Activated CD4-positive, alpha-beta T cell treated with anti-CD3 and anti-CD28 coated beads, Interleukin-2, amount 10 ng/mL, durations not matched to agents 24 days and 14 days (primary cell): Measurements from ENCODE around the gene ARRDC3. TPM values are rescaled to one million over a fixed set of nuclear protein-coding genes. Genes with fewer than 3 reads are reported as not detected.
"Not testable (repeated sequence)": the region's sequence is repeated elsewhere in the genome, so short reads cannot be mapped to it uniquely, and the experiment has no call there.

ENCODE experiments used
- DNase-seq: peaks from one replicate; pipeline ENCODE4 v3.0.0; 2022
- H3K27ac Mint-ChIP-seq: one replicate; pipeline ENCODE4 v1.8.0; 2022; ENCODE audit warnings: mild to moderate bottlenecking, mixed read lengths
- H3K27me3 Mint-ChIP-seq: one replicate; pipeline ENCODE4 v1.8.0; 2022; ENCODE audit warnings: mixed read lengths
- H3K36me3 Mint-ChIP-seq: one replicate; pipeline ENCODE4 v1.8.0; 2022; ENCODE audit warnings: low read depth, mild to moderate bottlenecking, mixed read lengths
- H3K4me1 Mint-ChIP-seq: one replicate; pipeline ENCODE4 v1.8.0; 2021; ENCODE audit warnings: mixed read lengths
- H3K4me3 Mint-ChIP-seq: one replicate; pipeline ENCODE4 v1.8.0; 2022; ENCODE audit warnings: mild to moderate bottlenecking, moderate library complexity, mixed read lengths
- H3K9me3 Mint-ChIP-seq: one replicate; pipeline ENCODE4 v1.8.0; 2021; ENCODE audit warnings: mixed read lengths
- intact Hi-C: fragments of 100-400 bp; cut with micrococcal nuclease; formaldehyde crosslinking; loops from one replicate; pipeline ENCODE4 v1.15.1; 2023
- total RNA-seq: library from RNA; stranded (reverse); gene quantifications from 2 replicates; pipeline ENCODE4 v1.2.3, GENCODE V29; 2022

ARRDC3 gene
- total RNA-seq, 1 donor from 2014 or later = 12.4 TPM

DNA sequence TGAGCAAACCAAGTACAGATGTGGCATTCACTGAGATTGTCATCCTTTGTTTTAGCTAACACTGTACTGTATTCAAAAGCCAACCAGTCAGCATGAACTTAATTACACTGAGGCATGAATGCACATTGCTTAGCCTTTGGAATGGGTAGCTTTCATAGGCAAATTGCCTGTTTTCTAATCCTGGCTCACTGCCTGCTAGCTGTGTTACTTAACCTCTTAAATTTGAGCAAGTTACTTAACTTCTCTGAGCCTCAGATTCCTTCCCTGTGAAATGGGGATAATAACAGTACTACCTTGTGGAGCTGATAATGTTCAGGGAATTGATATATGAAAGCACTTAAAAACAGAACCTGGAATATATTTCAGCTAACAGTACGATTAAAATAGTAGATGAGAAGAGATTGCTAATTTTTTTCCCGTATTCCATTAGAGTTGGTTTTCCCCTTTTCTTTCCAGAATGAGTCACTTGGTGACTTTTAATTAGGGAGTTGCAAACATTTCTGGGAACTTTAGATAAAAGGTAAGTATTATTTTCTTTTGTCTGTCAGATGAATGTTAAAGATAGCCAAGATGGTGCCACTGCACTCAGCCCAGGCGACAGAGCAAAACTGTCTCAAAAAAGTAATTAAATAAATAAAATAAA lies 43.9 kb downstream of the ARRDC3 start:
- Mint-ChIP-seq H3K36me3 (no peaks in the 10 kb centered on the region), H3K27me3 (peaks cover 5% of the 10 kb centered on the region), H3K4me3 (no peak overlapping the region)

DNA sequence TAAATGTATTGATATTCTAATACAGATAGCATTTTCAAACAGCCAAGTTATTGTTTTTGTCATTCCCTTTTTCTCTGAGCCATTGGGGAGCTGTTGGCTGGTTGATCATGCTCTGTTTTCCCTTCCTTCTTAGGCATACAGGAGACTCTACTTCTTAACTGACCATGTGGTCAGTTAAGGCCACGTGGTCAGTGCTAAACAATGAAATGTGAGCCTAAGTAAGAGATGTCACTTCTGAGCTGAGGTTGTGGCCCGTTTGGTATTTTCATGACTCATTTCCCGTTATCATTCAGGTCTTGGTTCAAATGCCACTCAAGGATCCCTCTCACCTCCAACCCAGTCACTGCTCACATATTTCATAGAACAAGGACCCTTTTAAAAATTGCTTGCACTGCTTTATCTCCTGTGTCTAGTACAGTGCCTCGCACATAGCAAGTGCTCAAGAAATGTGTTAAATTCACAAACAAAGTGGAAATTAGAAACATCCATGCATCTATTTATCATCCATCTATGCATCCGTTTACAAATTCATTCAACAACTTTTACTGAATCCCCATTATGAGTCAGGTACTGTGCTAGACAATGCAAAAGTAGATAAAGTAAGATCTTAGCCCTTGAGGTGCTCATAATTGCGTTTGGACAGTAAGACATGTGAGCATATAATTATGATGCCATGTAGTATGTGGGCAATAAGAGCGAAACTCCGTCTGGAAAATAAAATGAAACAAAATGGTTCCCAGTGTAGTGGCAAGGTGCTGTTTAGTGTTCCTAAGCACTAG lies 50.7 kb downstream of the ARRDC3 start:
- peak; percentile 60 for DNase-seq
- peaks cover 4% of the 10 kb centered on the region for H3K27me3 Mint-ChIP-seq
- H3K36me3 Mint-ChIP-seq = no peaks in the 10 kb centered on the region
- peak overlapping the region; percentile 54 for H3K27ac Mint-ChIP-seq
- H3K9me3 Mint-ChIP-seq = no peaks in the 10 kb centered on the region
- peak overlapping the region; percentile 9 for H3K4me3 Mint-ChIP-seq
- H3K4me1 Mint-ChIP-seq = peaks cover 23% of the 10 kb centered on the region
- intact Hi-C loops = no loop called here

More for the DNA sequence above, 43.9 kb downstream of the ARRDC3 start:
- Mint-ChIP-seq H3K4me1 (peaks cover 2% of the 10 kb centered on the region), H3K27ac (no peak overlapping the region), H3K9me3 (no peaks in the 10 kb centered on the region)
- DNase-seq = no peak
- intact Hi-C loops = no loop called here

DNA sequence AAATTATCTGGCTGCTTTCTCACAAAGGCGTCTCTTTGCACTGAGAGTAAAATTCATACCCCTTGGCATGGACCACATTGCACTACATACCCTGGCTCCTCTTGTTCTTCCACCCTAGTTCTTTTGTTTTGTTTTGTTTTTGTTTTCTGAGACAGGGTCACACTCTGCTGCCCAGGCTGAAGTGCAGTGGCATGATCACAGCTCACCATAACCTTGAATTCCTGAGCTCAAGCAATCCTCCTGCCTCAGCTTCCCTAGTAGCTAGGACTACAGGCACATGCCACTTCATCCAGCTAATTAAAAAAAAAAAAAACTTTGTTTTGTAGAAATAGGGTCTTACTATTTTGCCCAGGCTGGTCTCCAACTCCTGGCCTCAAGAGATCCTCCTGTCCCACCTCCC lies 51.4 kb downstream of the ARRDC3 start:
- DNase-seq = no peak
- Mint-ChIP-seq H3K9me3 (no peaks in the 10 kb centered on the region), H3K4me3 (no peak overlapping the region), H3K27me3 (peaks cover 8% of the 10 kb centered on the region), H3K4me1 (peaks cover 23% of the 10 kb centered on the region), H3K36me3 (no peaks in the 10 kb centered on the region), H3K27ac (no peak overlapping the region)
- intact Hi-C loops = no loop called here

DNA sequence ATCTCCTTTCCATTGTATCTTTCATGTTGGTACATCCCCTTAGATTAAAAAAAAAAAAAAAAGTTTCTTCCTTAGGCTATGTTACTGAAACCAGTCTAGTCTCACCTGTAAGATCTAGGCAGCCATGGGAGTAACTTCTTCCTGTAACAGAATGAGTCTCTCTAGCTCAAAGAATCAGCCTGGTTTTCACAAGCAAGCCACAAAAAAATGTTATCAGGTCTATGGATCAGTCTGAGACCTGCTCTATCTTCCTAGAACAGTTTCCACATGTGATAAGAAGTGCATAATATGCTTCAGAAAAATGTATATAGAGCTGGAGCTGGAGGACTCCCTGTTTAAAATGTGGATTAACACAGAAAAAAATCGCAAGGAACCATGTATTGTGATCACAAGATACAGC lies 53.8 kb downstream of the ARRDC3 start:
- H3K4me3 Mint-ChIP-seq = no peak overlapping the region
- H3K36me3 Mint-ChIP-seq = no peaks in the 10 kb centered on the region
- no peak overlapping the region for H3K27ac Mint-ChIP-seq
- H3K4me1 Mint-ChIP-seq = peaks cover 23% of the 10 kb centered on the region
- DNase-seq = peak; percentile 64
- intact Hi-C loops = loop anchor here (1.0 kb wide), 1 partner anchor 15 kb away; no protein-coding TSS in a partner anchor
- H3K27me3 Mint-ChIP-seq = peaks cover 12% of the 10 kb centered on the region
- no peaks in the 10 kb centered on the region for H3K9me3 Mint-ChIP-seq

DNA sequence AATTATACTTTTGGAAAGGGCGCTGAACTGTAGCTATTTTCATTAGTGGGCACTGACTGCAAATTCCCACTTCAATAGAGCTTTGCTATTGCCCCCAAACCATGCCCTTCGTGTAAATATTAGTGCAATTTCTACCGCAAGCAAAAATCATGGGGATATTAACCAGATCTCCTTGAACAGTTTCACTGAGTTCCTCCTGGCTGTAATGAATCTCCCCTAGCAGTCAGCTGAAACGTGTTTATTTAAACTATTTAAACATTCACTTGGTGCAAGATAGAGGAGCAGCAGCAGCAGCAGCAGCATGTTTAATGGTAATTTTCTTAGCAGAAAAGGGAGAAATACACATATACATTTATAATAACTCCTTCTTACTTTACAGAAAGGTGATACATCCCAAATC lies 54.4 kb downstream of the ARRDC3 start:
- Mint-ChIP-seq H3K9me3 (no peaks in the 10 kb centered on the region), H3K4me3 (no peak overlapping the region), H3K36me3 (no peaks in the 10 kb centered on the region), H3K27me3 (peaks cover 12% of the 10 kb centered on the region), H3K27ac (no peak overlapping the region), H3K4me1 (peaks cover 23% of the 10 kb centered on the region)
- no peak for DNase-seq
- intact Hi-C loops = loop anchor here (1.0 kb wide), 1 partner anchor 14 kb away; no protein-coding TSS in a partner anchor

DNA sequence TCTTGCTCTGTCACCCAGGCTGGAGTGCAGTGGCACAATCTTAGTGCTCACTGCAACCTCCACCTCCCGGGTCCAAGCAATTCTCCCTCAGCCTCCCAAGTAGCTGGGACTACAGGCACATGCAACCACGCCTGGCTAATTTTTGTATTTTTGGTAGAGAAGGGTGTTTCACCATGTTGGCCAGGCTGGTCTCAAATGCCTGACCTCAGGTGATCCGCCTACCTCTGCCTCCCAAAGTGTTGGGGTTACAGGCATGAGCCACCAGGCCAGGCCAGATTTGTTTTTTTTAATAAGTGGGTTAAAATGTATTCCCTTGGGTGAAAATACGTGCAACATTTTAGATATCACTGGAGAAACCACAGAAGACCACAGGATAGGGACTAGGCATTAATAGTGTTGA lies 60.1 kb downstream of the ARRDC3 start:
- H3K4me3 Mint-ChIP-seq, H3K27ac Mint-ChIP-seq, H3K36me3 Mint-ChIP-seq, DNase-seq, H3K9me3 Mint-ChIP-seq, H3K27me3 Mint-ChIP-seq, intact Hi-C loops, H3K4me1 Mint-ChIP-seq: not testable (repeated sequence)

DNA sequence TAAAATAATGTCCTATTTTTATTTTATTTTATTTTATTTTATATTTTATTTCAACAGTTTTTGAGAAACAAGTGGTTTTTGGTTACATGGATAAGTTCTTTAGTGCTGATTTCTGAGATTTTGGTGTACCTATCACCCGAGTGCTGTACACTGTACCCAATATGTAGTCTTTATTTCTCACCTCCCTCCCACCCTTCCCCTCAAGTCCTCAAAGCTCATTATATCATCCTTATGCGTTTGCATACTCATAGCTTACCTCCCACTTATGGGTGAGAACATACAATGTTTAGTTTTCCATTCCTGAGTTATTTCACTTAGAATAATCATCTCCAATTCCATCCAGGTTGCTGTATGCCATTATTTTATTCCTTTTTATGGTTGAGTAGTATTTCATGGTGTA lies 63.5 kb downstream of the ARRDC3 start:
- no peaks in the 10 kb centered on the region for H3K27me3 Mint-ChIP-seq
- no peak for DNase-seq
- H3K27ac Mint-ChIP-seq = no peak overlapping the region

DNA sequence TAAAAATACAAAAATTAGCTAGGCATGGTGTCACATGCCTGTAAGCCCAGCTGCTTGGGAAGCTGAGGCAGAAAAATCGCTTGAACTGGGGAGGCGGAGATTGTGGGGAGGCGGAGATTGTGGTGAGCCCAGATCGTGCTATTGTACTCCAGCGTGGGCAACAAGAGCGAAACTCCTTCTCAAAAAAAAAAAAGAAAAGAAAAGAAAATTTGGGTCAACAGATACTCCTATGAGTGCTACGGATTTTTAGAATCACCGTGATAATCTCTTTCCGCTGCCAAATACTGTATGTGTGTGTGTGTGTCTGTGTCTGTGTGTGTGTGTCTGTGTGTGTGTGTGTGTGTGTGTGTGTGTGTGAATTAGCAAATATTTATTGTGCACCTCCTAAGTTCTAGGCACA lies 64.4 kb downstream of the ARRDC3 start:
- peaks cover 5% of the 10 kb centered on the region for H3K9me3 Mint-ChIP-seq
- peaks cover 20% of the 10 kb centered on the region for H3K4me1 Mint-ChIP-seq
- H3K36me3 Mint-ChIP-seq = no peaks in the 10 kb centered on the region
- intact Hi-C loops = loop anchor here (10.0 kb wide), 1 partner anchor 214 kb away; no protein-coding TSS in a partner anchor
- no peaks in the 10 kb centered on the region for H3K27me3 Mint-ChIP-seq
- H3K4me3 Mint-ChIP-seq = no peak overlapping the region
- peak overlapping the region; percentile 45 for H3K27ac Mint-ChIP-seq
- DNase-seq = peak; percentile 62

More for the DNA sequence above, 63.5 kb downstream of the ARRDC3 start:
- no peak overlapping the region for H3K4me3 Mint-ChIP-seq
- no peaks in the 10 kb centered on the region for H3K36me3 Mint-ChIP-seq
- intact Hi-C loops = loop anchor here (10.0 kb wide), 1 partner anchor 215 kb away; no protein-coding TSS in a partner anchor
- H3K9me3 Mint-ChIP-seq = peaks cover 5% of the 10 kb centered on the region
- H3K4me1 Mint-ChIP-seq = peaks cover 12% of the 10 kb centered on the region
